Embryonic facial prominence (tissue), 1 donor: Measurements from ENCODE around the gene ITPKC.
A peak's percentile ranks its signal among the peaks of the same experiment; 100 is the strongest.

ENCODE experiments used
- DNase-seq: peaks from one replicate; pipeline ENCODE4 v3.0.0-alpha.2; 2016; ENCODE audit errors: extremely low spot score

ITPKC gene

DNA sequence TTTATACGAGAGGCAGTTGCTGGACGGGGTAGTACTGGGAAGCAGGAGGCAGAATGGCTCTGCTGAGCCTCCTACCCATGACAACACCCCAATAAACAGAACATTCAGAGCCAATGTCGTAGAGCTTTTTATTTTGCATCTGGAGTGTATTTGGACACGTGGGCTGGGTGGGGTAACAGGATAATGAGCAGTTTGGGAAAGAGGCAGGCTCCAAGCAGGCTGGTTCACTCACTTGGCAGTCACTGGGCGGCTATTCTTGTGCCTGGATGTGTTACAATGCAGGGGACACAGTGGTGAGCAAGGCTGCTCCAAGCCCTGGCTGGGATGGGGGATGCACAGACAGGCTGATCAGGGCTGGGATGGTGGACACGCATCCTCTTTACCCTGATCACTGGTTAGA is 23.8 kb downstream of the ITPKC start:
- peak; percentile 54 for DNase-seq

DNA sequence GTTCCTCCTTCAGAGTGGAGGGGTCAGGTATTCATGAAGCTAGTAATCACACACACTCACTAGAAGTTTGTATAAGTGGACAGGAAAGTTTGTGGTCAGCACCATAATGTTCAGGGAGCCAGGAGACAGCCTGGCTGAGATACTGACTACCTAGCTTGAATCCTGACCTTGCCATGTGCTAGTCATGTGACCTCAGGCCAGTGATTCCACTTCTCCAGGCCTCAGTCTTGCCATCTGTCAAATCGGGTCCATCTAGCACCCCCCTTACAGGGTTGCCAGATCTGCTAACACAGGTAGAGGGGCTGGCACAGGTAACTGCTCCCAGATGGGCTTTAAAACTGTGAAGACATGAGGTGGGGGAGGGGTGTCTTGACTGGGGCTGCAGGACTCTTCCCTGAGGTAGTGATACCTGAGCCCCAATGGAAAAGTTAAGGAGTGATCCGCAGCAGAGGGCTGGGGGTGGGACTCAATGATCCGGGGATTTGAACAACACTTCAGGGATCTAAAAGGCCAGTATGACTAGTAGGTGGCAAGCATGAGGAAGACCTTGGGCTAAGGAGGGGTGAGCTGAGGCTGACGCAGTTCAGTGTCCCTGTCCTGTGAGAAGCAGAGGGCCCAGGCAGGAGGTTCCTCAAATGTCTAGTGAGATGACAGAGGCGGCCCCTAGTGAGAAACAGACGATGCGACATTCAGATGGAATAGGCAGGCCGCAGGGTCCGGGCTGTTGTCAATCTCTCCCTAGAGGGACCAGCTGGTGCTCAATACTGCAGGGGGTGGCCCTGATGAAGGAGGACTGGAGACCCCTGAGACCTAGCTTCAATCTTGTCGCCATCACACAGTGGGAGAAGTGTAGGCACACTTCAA is 24.8 kb downstream of the ITPKC start:
- DNase-seq = no peak

DNA sequence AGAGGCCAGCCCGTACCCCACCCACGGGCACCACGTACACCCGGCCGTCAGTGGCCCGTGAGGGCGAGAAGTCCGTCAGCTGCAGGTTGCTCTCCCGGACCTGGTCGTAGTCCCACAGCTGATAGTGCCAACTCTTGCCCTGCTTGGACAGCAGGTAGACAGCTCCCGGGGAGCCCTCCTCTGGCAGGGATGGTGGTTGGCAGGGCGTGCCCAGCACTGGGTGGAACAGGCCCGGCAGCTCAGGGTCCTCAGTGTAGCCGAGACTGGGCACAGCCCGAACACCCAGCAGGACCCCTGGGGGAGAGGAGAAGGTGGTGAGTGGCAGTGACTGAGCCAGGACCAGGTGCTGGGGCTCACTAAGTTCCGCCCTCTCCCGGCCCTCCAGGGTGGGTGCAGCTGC is 25.6 kb downstream of the ITPKC start:
- DNase-seq = no peak

- DNase-seq = no peak
Measured at GRCh38 chr19:40742886-40743285, 26.0 kb downstream of the ITPKC start.

DNA sequence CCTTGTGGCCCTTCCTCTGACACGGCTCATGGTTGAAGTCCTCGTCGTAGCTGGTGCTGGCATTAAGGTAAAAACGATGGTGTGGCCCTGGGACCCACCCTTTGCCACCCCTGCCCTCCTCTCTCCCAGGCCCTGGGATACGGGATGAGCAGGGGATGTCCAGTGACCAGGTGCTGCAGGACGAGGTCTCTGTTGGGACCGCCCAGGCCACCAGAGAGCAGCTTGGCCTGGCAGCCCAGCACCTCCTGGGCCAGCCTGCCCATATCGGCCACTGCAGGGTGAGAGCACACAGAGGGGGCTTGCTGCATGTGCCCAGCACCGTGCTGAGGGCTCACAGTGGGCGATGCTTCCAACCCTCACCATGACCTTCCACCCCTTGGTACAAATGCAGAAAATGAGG is 27.0 kb downstream of the ITPKC start:
- no peak for DNase-seq

DNA sequence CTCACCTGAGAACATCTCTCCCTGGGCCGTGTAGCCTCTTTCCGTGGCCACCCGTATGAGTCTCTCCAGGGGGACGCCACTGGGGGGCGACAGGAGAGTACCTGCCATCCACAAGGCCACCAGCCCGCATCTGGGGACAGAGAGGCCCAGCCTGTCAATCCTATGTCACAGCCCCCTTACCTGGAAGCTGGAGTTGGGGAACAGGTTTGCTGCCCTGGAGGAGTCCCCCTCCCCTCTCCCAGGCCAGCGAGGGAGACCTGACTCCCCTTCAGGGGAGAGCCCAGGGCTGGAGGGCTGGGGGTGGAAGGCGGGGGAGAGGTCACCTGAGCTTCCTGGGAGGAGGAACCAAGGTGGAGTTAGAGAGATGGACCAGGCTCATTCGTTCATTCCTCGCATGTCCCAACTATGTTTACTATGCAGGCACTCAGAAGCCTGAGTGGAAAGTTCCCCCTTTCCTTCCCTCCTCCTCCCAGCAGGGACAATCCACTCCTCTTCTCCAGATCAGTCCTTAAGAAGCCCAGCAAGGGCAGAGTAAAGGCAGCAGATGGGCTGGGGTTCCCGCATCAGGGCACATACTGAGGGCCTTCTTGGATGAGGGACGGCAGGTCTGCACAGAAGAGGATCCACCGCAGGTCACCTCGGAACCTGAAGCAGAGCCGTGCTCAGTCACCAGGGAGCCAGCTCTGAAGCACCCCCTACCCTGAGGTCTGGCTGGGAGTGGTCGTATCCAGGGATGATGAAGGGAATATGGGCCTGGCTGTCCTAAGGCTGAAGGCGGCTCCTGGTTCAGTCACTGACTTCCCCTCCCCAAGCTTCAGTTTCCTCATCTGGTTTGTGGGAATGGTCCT is 27.9 kb downstream of the ITPKC start:
- no peak for DNase-seq

DNA sequence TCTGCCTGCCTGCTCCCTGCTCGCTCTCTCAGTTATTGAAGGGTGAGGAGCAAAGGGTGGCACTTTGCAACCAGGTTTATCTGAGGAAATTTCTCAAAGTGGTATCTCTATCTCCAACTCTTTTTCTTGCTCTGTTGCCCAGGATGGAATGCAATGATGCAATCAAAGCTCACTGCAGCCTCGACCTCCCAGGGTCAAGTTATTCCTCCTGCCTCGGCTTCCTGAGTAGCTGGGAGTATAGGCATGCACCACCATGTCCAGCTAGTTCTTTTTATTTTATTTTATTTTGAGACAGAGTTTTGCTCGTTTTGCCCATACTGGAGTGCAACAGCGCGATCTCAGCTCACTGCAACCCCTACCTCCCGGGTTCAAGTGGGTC is 28.5 kb downstream of the ITPKC start:
- DNase-seq = no peak

- no peak for DNase-seq
Measured at GRCh38 chr19:40747536-40747935, 30.6 kb downstream of the ITPKC start.

- DNase-seq = peak; percentile 99
Measured at GRCh38 chr19:40750058-40750873, 33.4 kb downstream of the ITPKC start, which contains the start of gene ACTMAP. Gene ACTMAP (minus strand): TSS chr19:40750477. CDS start chr19:40749803, 674 bp downstream.

DNA sequence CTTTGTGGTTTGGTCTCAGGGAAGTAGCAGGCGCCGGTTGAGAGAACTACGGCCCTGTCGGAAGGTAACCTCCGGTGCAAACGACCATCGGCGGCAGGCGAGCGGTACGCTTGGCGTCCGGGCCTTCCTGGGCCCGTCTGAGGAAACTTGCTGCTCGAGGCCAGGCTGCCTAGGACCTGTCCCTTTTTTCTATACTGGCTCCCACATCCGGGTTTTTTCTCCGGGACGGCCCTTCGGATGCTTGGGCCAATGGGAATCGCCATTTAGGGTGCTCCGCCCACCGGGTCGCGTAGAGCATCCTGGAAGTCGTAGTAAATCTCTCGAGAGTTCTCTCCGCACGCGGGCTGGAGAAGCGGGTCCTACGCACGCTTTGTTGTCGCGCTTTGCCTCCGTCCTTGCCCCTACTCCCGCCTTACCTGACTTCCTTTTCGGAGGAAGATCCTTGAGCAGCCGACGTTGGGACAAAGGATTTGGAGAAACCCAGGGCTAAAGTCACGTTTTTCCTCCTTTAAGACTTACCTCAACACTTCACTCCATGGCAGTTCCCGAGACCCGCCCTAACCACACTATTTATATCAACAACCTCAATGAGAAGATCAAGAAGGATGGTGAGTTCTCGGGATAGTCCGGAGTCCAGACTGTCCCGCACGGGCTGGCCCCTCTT is 34.1 kb downstream of the ITPKC start, which contains the start of gene SNRPA:
SNRPA (plus strand) TSS at position 330 of the 664 bp plus-strand sequence; CDS start at position 536, 206 bp downstream.
- DNase-seq = peak; percentile 94

DNA sequence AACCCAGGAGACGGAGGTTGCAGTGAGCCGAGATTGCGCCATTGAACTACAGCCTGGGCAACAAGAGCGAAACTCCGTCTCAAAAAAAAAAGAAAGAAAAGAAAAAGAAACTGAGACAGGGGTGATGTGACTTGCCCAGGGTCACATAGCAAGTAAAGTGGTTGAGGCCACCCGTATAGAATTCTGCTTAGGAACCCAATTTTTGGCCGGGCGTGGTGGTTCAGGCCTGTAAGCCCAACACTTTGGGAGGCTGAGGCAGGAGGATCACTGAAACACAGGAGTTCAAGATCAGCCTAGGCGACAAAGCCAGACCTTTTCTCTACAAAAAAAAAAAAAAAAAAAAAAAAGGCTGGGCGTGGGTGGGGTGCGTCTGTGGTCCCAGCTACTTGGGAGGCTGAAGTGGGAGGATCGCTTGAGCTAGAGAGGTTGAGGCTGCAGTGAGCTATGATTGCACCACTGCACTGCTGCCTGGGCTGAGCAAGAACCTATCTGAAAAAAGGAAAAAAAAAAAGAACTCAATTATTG is 35.4 kb downstream of the ITPKC start:
- DNase-seq = no peak

DNA sequence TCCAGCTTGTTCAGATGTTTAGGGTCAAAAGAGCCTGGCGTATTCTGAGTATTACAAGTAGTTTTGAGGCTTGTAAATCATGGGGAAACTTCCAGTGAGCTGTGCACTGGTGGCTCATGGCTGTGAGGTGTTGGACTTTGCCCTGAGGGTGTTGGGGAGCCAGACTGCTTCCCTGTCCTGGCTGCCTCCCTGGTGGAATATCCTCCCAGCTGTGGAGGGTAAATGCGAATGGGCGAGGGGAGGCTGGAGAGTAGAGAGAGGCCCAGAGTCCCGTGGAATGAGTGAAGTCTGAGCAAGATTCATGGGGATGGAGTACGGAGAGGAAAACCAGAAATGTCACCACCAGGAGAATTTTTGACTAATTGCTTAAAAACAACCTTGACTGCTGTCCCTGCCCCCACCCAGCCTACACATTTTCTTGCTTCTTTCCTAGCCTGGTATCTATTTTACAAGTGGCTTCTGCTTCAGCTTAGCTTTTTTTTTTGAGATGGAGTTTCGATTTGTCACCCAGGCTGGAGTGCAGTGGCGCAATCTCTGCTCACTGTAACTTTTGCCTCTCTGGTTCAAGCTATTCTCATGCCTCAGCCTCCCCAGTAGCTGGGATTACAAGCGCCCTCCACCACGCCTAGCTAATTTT is 37.8 kb downstream of the ITPKC start:
- no peak for DNase-seq

GRCh38 chr19:40755248-40755624 is 38.3 kb downstream of the ITPKC start:
- no peak for DNase-seq

DNA sequence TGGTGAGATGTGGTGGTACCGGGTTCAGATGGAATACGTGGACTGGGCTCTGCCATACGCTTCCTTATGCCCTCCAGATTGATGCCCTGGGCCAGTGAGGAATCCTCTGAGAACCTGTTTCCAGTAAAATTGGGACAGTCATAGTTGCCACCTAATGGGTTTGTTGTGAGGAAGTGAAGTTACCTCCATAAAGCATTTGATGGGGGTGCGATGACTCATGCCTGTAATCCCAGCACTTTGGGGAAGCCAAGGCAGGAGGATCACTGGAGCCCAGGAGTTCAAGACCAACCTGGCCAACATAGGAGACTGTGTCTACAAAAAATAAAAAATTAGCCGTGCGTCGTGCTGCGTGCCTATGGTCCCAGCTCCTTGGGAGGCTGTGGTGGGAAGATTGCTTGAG is 38.9 kb downstream of the ITPKC start:
- DNase-seq = no peak

DNA sequence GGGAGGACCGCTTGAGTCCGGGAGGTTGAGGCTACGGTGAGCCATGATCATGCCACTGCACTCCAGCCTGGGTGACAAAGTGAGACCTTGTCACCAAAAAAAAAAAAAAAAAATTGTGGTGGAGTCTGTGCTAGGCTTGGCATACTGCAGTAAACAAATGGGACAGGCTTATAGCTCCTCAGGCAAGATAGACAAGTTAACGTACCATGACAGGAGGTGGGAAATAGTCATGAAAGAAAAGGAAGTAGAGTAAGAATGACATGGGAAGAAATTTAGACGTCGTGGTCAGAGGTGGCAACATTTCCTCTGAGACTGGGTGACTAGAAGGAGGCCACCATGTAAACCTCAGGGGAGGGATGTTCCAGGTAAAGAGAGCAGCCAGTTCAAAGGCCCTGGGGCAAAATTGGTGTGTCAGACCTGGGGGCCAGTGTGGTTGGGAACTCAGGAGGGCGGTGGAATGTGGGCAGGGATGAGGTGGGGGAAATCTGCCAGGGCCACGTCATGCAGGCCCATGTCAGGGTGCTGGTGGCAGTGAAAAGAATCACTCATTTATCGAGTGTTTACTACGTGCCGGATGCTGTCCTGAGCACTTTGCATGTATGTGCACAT is 39.7 kb downstream of the ITPKC start:
- no peak for DNase-seq

GRCh38 chr19:40758491-40758890 is 41.6 kb downstream of the ITPKC start:
- DNase-seq = no peak

DNA sequence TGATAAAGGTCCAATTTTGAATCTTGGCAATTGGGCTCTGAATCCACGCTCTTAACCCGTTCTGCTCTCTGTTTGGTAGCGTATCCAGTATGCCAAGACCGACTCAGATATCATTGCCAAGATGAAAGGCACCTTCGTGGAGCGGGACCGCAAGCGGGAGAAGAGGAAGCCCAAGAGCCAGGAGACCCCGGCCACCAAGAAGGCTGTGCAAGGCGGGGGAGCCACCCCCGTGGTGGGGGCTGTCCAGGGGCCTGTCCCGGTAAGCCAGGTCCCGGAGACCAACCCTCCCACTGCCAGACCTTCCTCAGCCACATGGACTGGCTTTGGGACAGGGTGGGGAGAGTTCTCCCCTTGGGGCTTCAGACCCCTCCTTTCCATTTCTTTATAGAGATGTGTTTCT is 42.4 kb downstream of the ITPKC start:
- no peak for DNase-seq

DNA sequence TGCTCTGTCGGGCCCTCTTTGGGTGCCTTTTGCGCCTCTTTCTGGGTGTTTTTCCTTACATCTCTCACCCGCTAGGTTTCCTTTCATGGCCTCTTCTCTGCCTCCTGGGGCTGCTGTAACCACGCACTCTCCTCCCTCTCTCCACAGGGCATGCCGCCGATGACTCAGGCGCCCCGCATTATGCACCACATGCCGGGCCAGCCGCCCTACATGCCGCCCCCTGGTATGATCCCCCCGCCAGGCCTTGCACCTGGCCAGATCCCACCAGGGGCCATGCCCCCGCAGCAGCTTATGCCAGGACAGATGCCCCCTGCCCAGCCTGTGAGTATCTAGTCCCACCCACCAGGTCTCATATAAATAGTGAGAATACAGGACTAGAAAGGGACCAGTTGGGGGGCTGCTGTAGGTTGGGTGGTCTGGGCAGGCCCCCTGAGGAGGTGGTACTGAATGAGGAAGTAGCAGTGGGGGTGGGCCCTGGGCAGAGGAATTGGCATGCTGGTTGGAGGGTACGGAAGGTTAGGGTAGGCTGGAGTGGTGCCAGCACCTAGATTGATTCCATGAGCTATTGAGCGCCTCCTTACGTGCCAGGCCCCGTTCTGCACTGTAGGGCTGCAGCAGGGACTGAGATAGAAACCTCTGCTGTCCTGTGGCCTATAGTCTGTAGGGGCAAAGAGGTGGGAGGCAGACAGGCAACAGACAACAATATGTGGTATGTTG is 46.0 kb downstream of the ITPKC start:
- DNase-seq = no peak

DNA sequence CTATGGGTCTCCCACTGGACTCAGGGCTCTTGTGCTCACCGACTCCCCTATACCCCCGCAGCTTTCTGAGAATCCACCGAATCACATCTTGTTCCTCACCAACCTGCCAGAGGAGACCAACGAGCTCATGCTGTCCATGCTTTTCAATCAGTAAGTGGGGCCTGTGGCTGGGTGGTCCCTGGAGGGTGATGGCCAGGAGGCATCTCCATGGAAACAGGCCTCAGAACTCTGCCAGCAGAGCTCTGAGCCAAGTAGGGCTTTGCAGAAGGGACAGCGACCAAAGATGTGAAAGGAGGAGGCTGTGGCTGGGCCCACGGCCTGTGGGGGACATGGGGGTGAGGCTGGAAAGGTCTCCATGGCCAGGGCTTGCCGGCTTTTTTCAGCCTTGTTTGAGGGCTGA is 46.6 kb downstream of the ITPKC start:
- no peak for DNase-seq

DNA sequence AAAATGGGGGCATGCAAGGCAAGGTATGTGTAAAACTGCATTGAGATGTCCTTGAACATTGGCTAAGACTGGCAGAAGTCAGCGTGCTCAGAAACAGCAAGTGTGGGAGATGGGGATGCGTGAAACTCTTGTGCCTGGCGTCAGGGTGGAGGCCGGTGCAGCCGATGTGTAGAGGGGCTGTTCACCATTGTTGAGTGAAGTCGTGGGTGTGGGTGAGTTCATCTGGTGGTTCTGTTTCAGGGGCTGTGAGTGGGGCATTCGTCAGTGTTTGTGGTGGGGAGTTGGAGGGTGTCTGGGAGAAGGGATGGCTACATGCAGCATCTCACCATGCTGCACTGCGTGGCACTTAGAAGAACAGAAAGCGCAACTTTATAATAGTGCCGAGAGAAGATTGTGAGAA is 47.1 kb downstream of the ITPKC start:
- no peak for DNase-seq
